ENCODE measurements around the gene CNIH3. TPM values are rescaled to one million over a fixed set of nuclear protein-coding genes. Genes with fewer than 3 reads are reported as not detected.

Gene CNIH3
- total and polyA plus RNA-seq, 2 donors (not counting 3 experiments of a cell fraction or from before 2014, with no cell fraction given) = 1.3 to 2.5 TPM

DNA sequence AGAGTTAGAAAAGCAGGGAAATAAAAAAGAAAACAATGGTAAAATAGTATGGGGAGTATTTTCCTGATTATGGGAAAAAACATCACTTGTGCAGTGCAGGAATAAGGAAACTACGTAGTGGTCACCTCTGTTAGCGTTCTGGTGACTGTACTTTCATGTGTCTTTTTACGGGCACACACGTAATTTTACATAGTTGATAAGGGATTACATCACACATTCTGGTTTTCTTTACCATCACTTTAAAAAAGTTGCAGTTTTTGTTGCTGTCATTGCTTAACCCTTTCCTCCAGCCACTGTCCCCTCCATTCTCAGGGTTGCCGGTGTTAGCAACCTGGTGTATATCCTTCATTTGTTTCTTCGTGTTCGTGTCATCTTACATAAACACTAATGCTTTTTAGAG is 35.1 kb downstream of the CNIH3 start:
- no peak for DNase-seq (ENCODE audit: low read depth, low spot score)
- dilution Hi-C loops (cut with MboI; ENCODE audit: extremely low pct_ligation_motif_present, low sequenced_read_pairs) (no loop called here), intact Hi-C loops (cut with micrococcal nuclease) (loop anchor here (10.0 kb wide), 1 partner anchor 274 kb away; the partner anchor contains the start of gene DNAH14)
- Histone ChIP-seq H3K36me3 (ENCODE audit: control insufficient read depth in 2 of 2, extremely low read depth in 1 of 2, insufficient read depth in 2 of 2, low read length in 2 of 2) (no peaks in the 10 kb centered on the region), H3K79me2 (ENCODE audit: control insufficient read depth, insufficient read depth, low read length) (no peaks in the 10 kb centered on the region), H3K4me3 (replicated peaks in 1 of 3; ENCODE audit: insufficient read depth in 1 of 3, low read depth in 1 of 3, low read length in 3 of 3) (no peak overlapping the region), H3K27ac (ENCODE audit: insufficient read depth, low read depth, low read length) (no peak overlapping the region), H2AFZ (ENCODE audit: low read depth, low read length) (no peak overlapping the region), H4K20me1 (replicated peaks; ENCODE audit: control insufficient read depth, extremely low read depth, insufficient read depth, low read length) (no peaks in the 10 kb centered on the region), H3K9me3 (replicated peaks; ENCODE audit: control insufficient read depth, insufficient read depth, low read length) (no peaks in the 10 kb centered on the region), H3K4me1 (ENCODE audit: control insufficient read depth, extremely low read depth, insufficient read depth, low read length) (peaks cover 11% of the 10 kb centered on the region), H3K9ac (replicated peaks; ENCODE audit: extremely low read depth, insufficient read depth, low read length) (no peak overlapping the region), H3K9me1 (replicated peaks; ENCODE audit: control insufficient read depth, extremely low read depth, insufficient read depth, low read length) (no peaks in the 10 kb centered on the region), H3K4me2 (ENCODE audit: insufficient read depth, low read length) (no peak overlapping the region), H3K27me3 (ENCODE audit: control insufficient read depth in 2 of 2, insufficient read depth in 2 of 2, low read length in 2 of 2) (no peaks in the 10 kb centered on the region)
- TF ChIP-seq GATA2 (IDR thresholded peaks at IDR 0.05; ENCODE audit: insufficient read depth, insufficient read length, low read depth, low read length) (no peak), POLR2A (IDR thresholded peaks at IDR 0.05; ENCODE audit: low read depth, low read length) (no peak), CTCF (IDR thresholded peaks at IDR 0.05; ENCODE audit: extremely low read depth in 1 of 2, insufficient read depth in 1 of 2, low read depth in 1 of 2, low read length in 2 of 2) (no peak)
- no peak for FAIRE-seq
- CTCF ChIA-PET = no interaction called here
- no TSS peak for BruUV-seq (replicated peaks)
- POLR2A ChIA-PET = no interaction called here

DNA sequence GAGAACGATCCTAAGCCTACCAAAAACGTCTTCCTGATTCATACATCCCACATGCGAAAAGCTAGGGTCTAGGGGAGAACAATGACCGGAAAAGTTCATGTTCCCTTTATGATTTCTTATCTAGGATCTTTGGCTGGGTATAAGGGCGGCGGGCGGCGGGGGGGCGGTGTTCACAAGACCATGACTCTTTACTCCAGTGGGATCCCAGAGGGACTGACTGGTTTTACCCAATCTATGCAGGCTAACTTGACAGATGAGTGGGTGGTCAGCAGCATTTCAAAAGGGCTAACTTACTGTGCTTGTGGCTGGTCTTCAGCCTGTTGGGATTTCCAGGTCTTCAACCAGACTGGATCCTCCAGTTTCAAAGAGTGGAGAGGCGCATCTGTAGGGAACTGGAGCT is 40.3 kb downstream of the CNIH3 start:
- BruUV-seq (replicated peaks) = no TSS peak
- H3K27ac ChIP-seq (ENCODE audit: insufficient read depth, low read depth, low read length) = no peak overlapping the region
- no peak for TF ChIP-seq POLR2AphosphoS5 (IDR thresholded peaks at IDR 0.05; ENCODE audit: insufficient read depth, low read depth, low read length)
- no peak for TF ChIP-seq GATA2 (IDR thresholded peaks at IDR 0.05; ENCODE audit: insufficient read depth, insufficient read length, low read depth, low read length)
- TF ChIP-seq MAX (IDR thresholded peaks at IDR 0.05; ENCODE audit: insufficient read depth, insufficient read length) = no peak
- no peak for TF ChIP-seq POLR2A (IDR thresholded peaks at IDR 0.05; ENCODE audit: low read depth, low read length)
- no peak for TF ChIP-seq EZH2 (IDR thresholded peaks at IDR 0.05; ENCODE audit: borderline replicate concordance, low read depth, low read length, severe bottlenecking)
- H3K4me2 ChIP-seq (ENCODE audit: insufficient read depth, low read length) = no peak overlapping the region
- CTCF ChIA-PET = no interaction called here
- no peak overlapping the region for H3K4me3 ChIP-seq (replicated peaks in 1 of 3; ENCODE audit: insufficient read depth in 1 of 3, low read depth in 1 of 3, low read length in 3 of 3)
- H3K9ac ChIP-seq (replicated peaks; ENCODE audit: extremely low read depth, insufficient read depth, low read length) = no peak overlapping the region
- H4K20me1 ChIP-seq (replicated peaks; ENCODE audit: control insufficient read depth, extremely low read depth, insufficient read depth, low read length) = no peaks in the 10 kb centered on the region
- DNase-seq (ENCODE audit: low read depth, low spot score) (no peak), FAIRE-seq (no peak)
- no peaks in the 10 kb centered on the region for H3K36me3 ChIP-seq (ENCODE audit: control insufficient read depth in 2 of 2, extremely low read depth in 1 of 2, insufficient read depth in 2 of 2, low read length in 2 of 2)
- intact Hi-C loops (cut with micrococcal nuclease) (loop anchor here (10.0 kb wide), 1 partner anchor 268 kb away; the partner anchor contains the start of gene DNAH14), dilution Hi-C loops (cut with MboI; ENCODE audit: extremely low pct_ligation_motif_present, low sequenced_read_pairs) (no loop called here)
- H3K79me2 ChIP-seq (ENCODE audit: control insufficient read depth, insufficient read depth, low read length) = no peaks in the 10 kb centered on the region
- H3K4me1 ChIP-seq (ENCODE audit: control insufficient read depth, extremely low read depth, insufficient read depth, low read length) = peaks cover 11% of the 10 kb centered on the region
- POLR2A ChIA-PET = no interaction called here
- no peaks in the 10 kb centered on the region for H3K9me3 ChIP-seq (replicated peaks; ENCODE audit: control insufficient read depth, insufficient read depth, low read length)
- no peak overlapping the region for H2AFZ ChIP-seq (ENCODE audit: low read depth, low read length)
- H3K27me3 ChIP-seq (ENCODE audit: control insufficient read depth in 2 of 2, insufficient read depth in 2 of 2, low read length in 2 of 2) = peaks cover 6 to 7% of the 10 kb centered on the region in 2 experiments
- H3K9me1 ChIP-seq (replicated peaks; ENCODE audit: control insufficient read depth, extremely low read depth, insufficient read depth, low read length) = no peaks in the 10 kb centered on the region

All from endothelial cell of umbilical vein (primary cell).